GM21390 (cell line): ENCODE data around the gene GJD3.

ENCODE experiments used
- ATAC-seq: cut with Tn5 transposase; IDR thresholded peaks from one replicate; pipeline ENCODE4 v1.9.1; 2021; ENCODE audit not compliant: unreplicated experiment

Gene GJD3

GRCh38 chr17:40313668-40314583 is 50.6 kb downstream of the GJD3 start:
- no peak for ATAC-seq
